Measurements from ENCODE around the gene ACIN1.

Gene ACIN1

GRCh38 chr14:23058654-23059504 is 36.1 kb downstream of the ACIN1 start:
- DNase-seq (ENCODE audit: low read depth, low spot score), result no peak

DNA sequence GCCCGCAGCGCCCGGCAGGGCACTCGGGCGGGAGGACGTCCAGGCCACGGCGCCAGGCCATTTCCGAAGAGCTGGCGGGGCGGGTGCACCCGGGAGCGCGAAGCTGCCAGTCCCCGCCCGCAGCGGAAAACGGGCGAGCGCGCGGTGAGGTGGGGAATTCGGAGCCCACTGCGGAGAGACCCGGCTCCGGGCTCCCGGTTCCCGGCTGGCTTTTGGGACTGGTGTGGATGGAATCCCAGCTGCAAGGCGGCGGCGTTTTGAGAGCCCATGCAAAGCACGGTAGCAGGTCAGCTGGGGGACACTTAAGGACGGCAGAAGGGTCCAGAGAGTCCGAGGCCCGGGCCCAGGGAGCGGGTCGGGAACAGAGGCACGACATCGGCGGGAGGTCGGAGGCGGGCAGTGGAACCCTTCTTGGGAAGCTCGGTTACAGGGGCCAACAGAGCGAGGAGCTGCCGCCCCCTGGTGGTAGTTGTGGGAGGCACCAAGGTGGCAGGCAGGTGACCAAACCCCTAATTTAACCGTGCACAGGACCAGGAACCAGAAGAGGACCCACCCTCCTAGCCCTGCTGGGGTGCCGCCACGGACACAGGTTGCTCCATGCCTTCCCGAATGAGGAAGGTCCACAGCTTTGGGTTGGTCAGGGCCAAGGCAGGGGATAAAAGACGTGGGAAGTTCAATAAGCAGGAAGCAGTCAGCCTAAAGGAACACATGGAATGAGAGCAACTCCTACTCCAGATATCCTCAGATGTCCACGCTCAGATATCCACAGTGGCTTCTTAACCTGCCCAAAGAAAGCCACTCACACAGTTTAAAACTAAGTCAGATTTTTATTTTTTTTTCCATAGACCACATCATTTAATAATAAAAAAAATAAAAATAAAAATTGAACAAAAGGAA is 36.9 kb downstream of the ACIN1 start:
- DNase-seq (ENCODE audit: low read depth, low spot score), result peak; percentile 60

DNA sequence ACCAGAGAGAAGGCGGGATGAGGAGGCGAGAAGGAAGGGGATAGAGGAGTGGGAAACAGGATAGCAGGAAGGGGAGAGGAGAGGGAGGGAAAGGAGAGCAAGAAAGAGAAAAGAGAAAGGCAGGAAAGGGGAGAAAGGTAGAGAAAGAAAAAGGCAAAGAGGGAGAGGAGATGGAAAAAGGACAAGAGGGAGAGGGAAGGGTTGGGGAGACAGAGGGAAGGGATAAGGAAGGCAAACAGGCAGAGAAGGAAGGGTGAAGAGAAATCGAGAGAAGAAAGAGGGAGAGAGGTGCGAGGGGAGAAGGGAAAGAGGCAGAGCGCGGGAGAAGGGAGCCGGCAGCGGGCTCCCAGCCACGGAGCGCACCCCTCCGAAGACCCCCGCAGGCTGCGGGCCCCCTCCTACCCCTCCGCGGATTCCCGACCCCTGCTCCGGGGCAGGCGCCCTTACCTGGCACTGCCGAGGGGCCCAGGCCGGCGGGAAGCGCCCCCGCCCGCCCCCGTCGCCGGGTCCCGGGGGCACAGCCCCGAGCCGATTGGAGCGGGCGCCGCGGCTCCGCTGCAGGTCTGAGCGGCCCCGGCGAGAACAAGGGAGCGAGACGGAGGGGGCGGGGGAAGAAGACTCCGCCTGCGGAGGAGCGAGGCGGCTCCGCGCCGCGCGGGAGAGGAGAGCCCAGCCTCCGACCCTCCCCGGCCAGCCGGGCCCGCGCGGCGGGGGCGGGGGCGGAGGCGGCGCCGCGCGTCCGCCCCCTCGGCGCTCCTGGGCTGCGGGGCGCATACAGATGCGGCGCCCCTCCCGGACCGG is 37.8 kb downstream of the ACIN1 start, which contains the start of gene CDH24:
Gene CDH24, minus strand, starts transcription at position 565 of the 801 bp plus-strand sequence. CDS start 1,787 bp downstream, outside the sequence.
- no peak for DNase-seq (ENCODE audit: low read depth, low spot score)

- peak; percentile 68 for DNase-seq (ENCODE audit: low read depth, low spot score)
Observed at GRCh38 chr14:23056145-23056955, 38.6 kb downstream of the ACIN1 start.

- DNase-seq (ENCODE audit: low read depth, low spot score), result no peak
Observed at GRCh38 chr14:23055621-23056144, 39.3 kb downstream of the ACIN1 start.

GRCh38 chr14:23055147-23055550 is 39.8 kb downstream of the ACIN1 start:
- DNase-seq (ENCODE audit: low read depth, low spot score), result no peak

DNA sequence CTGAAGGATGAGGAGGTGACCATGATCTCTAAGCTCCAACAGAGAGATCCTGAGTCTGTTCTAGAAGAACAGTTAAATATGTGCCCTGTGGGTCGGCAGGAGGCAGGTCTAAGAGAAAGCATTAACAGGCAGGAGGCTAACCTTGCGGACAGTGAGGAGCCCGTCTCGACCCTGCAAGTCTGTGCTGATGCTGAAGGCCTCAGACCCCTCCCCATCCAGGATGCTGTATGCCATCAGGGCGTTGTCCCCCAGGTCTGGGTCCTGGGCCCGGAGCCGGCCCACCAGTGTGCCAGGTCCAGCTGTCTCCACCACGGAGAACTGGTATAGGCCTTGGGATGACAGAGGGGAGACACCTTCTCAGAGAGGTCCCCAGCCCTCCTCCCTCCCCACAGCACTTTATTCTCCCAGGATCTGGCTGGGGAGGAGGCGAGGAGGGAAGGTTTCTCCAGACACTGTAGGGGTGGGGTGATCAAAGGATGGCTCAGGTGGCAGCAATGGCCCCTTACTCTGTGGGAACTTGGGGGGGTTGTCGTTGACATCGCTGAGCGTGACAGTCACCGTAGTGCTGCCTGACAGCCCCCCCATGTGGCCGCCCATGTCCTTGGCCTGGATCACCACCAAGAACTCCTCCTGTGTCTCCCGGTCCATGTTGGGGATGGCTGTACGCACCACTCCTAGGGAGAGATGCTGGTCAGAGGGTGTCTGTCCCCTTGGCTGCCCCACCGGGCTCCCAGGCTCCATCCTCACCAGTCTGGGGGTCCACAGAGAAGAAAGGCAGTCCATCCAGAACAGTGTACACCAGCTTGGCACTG is 40.7 kb downstream of the ACIN1 start:
- no peak for DNase-seq (ENCODE audit: low read depth, low spot score)

- DNase-seq (ENCODE audit: low read depth, low spot score), result no peak
Observed at GRCh38 chr14:23053426-23053825, 41.5 kb downstream of the ACIN1 start.

DNA sequence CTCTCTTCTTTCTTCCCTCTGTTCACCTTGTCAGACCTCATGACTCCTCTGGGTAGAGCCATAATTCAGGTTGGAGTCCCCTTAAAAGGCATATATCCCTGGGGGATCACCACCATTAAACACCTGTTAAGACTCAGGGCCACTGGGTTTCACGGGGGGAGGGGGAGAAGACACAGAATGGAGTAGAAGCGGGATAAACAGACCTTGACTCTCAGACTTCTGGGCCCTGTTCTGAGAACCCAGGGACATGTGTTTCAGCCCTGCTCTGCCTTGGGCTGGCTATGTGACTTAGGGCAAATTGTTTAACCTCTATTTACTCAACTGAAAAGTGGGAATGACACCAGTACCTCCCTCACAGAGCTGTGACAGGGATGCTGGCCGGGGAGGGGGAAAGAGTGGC is 42.3 kb downstream of the ACIN1 start:
- DNase-seq (ENCODE audit: low read depth, low spot score), result no peak

DNA sequence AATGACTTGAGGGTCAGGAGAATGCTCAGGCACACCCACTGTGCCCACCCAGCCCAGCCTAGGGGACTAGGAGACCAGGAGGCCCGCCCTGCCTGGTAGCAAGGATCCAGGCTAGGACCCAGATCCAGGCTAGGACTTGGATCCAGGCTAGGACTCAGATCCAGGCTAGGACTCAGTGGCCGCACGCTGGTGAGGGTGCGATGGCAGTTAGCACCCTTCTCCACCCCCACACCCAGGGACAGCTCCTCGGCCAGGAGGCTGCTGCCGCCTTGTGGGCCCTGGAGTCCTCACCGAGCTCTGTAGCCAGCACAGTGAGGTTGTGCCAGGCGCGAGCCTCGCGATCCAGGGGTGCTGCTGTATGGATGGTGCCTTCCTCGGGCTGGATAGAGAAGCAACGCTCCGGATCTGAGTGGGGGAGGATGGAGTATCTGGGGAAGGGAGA is 42.7 kb downstream of the ACIN1 start:
- no peak for DNase-seq (ENCODE audit: low read depth, low spot score)

DNA sequence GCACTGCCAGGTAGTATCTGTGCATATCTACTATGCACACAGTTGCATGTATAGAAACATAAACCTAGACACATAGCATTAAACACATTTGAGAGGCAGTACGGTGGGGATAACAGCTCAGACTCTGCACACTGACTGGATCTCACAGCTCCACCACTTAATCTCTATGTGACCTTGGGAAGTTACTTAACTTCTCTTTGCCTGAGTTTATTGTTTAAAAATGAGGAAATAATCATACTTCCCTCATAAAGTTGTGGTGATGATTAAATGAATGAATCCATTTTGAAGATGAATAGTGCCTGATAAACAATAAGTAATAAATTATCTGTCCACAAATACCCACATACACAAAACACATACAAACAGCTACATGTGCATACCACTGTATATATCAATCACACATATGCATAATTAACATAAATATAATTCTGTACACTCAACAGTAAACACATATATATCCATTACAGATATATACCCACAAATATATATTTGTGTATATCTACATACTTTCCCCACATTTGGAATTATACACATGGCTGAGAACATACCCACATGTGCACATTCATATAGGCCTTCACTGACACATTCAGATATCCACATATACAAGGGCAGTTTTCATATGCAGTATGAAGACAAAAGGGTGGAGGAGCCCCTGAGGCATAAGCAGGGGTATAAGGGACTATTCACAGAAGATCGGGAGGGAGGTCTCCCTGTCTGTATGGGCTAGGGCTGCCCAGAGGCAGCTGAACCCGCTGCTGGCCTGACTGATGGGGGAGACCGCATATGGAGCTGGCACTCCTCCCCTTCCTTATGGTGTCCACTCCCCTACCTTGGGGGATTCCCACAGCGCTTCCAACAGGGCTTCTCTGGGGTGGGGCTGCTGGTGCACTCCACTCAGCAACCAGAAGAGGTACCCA is 43.5 kb downstream of the ACIN1 start:
- DNase-seq (ENCODE audit: low read depth, low spot score), result no peak

DNA sequence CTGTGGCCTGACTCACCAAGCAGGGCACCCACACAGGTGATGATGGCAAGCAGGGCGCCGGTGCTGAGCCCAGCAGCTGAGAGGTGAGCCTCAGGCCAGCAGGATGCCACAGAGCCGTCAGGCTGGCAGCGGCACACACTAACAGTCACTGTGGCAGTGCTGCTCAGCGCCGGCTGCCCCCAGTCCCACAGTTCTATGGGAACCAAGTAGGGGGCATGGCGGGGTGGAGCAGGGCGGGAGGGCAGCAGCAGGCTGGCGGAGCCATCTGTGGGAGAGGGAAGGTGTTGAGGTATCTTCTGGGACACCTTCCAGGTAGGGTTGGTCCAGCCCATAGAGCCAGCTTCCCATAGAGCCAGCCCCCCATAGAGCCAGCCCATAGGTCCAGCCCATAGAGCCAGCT is 45.9 kb downstream of the ACIN1 start:
- no peak for DNase-seq (ENCODE audit: low read depth, low spot score)

DNA sequence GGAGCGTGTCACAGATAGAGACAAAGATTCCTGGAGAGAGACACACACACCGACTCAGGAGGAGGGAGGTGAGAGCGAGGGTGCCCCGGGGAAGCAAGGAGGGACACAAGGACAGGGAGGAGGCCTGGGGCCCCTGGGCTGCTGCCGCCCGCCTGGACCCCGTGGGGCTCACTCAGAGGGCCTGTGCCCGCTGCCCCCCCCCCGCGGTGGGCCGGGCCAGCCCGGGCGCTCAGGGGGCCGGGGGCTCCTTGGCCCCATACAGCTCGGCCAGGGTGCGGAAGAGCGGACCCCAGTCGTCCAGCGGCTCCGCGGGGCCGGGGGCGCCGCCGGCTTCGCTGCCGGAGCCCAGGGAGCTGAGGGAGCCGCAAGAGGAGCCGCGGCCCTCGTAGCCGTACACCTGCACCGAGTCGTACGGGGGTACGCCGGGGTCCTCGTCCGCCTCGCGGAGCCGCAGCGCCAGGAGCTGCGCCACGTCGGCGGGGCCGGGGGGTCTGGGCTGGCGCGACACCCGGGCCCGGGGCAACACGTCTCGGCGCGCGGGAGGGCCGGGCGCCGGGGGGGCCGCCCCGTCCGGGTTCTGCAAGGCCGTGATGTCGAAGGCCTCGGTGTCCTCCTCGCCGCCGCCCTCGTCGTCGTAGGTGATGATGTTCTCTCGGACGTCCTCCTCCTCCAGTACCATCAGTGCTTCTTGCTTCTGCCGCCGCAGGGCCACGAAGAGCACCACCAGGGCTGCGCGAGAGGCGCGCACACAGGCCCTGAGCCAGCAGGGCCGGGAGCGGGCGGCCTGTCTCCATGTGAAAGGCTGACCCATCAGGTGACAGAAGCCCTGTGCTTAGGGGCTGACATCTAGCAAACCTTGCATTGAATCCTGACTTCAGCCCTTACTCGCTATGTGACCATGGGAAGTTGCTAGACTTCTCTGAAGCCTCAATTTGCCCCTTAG is 46.9 kb downstream of the ACIN1 start:
- no peak for DNase-seq (ENCODE audit: low read depth, low spot score)

DNA sequence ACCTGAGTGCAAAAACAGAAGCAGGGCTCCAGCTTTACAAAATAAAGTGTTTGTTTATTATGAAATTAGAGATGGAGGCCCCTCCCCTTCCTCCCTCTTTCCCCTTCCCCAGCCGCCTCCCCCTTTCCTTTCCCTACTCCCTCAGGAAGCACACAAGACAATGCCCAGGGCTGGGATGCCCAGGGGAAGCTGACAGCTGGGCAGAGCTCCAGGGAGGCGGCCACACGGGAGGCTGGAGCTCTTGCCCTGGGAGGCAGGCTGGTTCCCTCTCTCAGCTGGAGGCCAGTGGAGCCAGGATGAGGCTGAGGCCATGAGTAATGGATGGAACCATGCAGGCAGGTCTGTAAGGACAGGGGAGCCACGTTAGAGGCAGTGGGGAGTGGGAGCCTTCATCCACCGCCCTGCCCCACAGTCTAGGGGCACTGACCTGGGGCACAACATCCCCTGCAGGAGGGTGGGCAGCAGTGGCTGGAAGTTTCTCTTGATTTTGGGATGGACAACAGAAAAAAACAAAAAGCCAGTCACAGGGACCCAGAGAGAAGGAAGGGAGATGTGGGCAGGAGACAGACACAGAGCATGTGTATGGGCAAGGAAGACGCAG is 47.8 kb downstream of the ACIN1 start:
- no peak for DNase-seq (ENCODE audit: low read depth, low spot score)

- no peak for DNase-seq (ENCODE audit: low read depth, low spot score)
Observed at GRCh38 chr14:23045419-23046357, 49.2 kb downstream of the ACIN1 start.

DNA sequence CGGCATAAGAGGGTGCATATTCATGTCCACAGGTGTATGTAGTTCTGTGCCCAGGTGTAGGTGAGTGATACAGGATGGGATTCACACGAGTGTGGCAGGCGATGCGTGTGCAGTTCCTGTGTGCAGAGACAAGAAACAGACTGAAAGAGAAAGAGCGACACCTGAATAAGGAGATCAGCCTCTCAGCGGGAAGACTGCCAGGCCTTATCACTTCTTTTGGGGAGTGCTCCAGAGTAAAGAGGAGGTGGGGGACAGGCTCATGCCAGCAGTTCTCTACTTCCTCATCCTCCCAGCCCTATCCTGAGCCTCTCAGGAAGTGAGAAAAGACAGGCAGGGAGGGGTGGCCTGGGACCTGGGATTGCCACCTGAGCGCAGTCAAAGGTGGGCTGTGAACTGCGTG is 50.1 kb downstream of the ACIN1 start:
- DNase-seq (ENCODE audit: low read depth, low spot score), result no peak
